Adrenal gland (tissue), 12 donors: ENCODE results near the gene ATP8B1. TPM values are rescaled to one million over a fixed set of nuclear protein-coding genes. Genes with fewer than 3 reads are reported as not detected.

Experiments used
- DNase-seq, 7 donors: peaks; one replicate each; pipeline ENCODE4 v3.0.0-alpha.2; 2019 to 2020
- H3K27ac ChIP-seq, 5 donors: fragments of 200-600 bp; sonication (generic) in 4 of 5; 1 replicate in 3 of 5; 2 replicates in 2 of 5; pipeline versions ENCODE4 v1.5.1 to v1.8.0; 2016 to 2020; ENCODE audit warnings: mild to moderate bottlenecking in 1 of 5
- H3K27me3 ChIP-seq: fragments of 200-600 bp; 2 replicates; pipeline ENCODE4 v1.8.0; 2021
- H3K36me3 ChIP-seq, 2 donors: fragments of 200-600 bp; replicated peaks in 1 of 2; 1 replicate in 1 of 2; 2 replicates in 1 of 2; pipeline versions ENCODE4 v1.5.1 to v1.8.0; 2018 to 2022
- H3K4me1 ChIP-seq, 2 donors: fragments of 200-600 bp; replicated peaks in 1 of 2; 1 replicate in 1 of 2; 2 replicates in 1 of 2; pipeline versions ENCODE4 v1.5.1 to v1.8.0; 2018 to 2021
- H3K4me3 ChIP-seq, 4 donors: fragments of 200-600 bp; sonication (generic) in 3 of 4; one replicate each; pipeline ENCODE4 v1.5.1; 2016 to 2018
- H3K9me3 ChIP-seq, 3 donors: fragments of 200-600 bp; sonication (generic) in 1 of 3; replicated peaks in 1 of 3; 1 replicate in 2 of 3; 2 replicates in 1 of 3; pipeline versions ENCODE4 v1.5.1 to v1.8.0; 2016 to 2021
- CTCF ChIP-seq, 6 experiments: fragments of 450-650 bp in 4 of 6; fragments of 200-600 bp in 2 of 6; sonication (generic) in 1 of 6; IDR thresholded peaks; 1 replicate in 5 of 6; 2 replicates in 1 of 6; pipeline versions ENCODE4 v1.5.1 to v1.8.0; 2016 to 2021; ENCODE audit warnings: antibody characterized with exemption in 6 of 6, mild to moderate bottlenecking in 2 of 6, moderate library complexity in 1 of 6
- POLR2A ChIP-seq, 2 donors: fragments of 450-650 bp; IDR thresholded peaks; one replicate each; pipeline ENCODE4 v1.6.1; 2017; ENCODE audit warnings: antibody characterized with exemption in 2 of 2, mild to moderate bottlenecking in 2 of 2, moderate library complexity in 1 of 2
- WGBS, 4 donors: extraction: QIAGEN DNeasy Blood & Tissue Kit in 2 of 4; methylation state at CpG; one replicate each; pipeline versions ENCODE4 v1.1.5 to v1.1.7; 2013 to 2017; 5-methylcytosine and 5-hydroxymethylcytosine counted together
- intact Hi-C, 2 donors: fragments of 100-400 bp; cut with DNase I; formaldehyde crosslinking; loops; one replicate each; pipeline versions ENCODE4 v1.14.1 to v1.15.0; 2022 to 2023
- polyA plus RNA-seq, 3 donors: library from polyadenylated mRNA; stranded (reverse); fragments of 200-250 nt in 2 of 3; fragments of 350-450 nt in 1 of 3; fragmentation: Illumina TruSeq in 1 of 3; extraction: RNeasy Lipid Tissue Mini Kit (QIAGEN cat#74804) in 1 of 3; gene quantifications; one replicate each; pipeline ENCODE4 v1.2.3, GENCODE V29; 2013 to 2014
- total RNA-seq, 9 donors: library from RNA; depleted of rRNA in 4 of 9; stranded (reverse); fragments of >200 nt in 4 of 9; fragments of 120-200 nt in 1 of 9; fragmentation: NEBNext Ultra II Directional in 1 of 9; extraction: Animal tissue kit (Norgen Biotek cat#: 25700) in 1 of 9; gene quantifications; one replicate each; pipeline versions ENCODE4 v1.1.0 to v1.2.4, GENCODE V29; 2013 to 2023
- donor health status: healthy with polysubstance abuse.
- donor health status: Bipolar disorder and iron deficiency.
- donor health status: DM: yes; HTN: yes; CAD: no.
- donor health status: DM: no; HTN: no; CAD: no.
- donor health status: DM: no; HTN: no; CAD: no.
- donor health status: DM: yes; HTN: yes; CAD: no.

Gene ATP8B1
- total and polyA plus RNA-seq, 12 donors, result 4.3 to 42.5 (median 14.4) TPM

- 83 to 86% (median 84%) methylated on average over 8 to 10 of the region's 10 CpGs for WGBS, 4 donors
- no peaks in the 10 kb centered on the region for H3K36me3 ChIP-seq
- no peak overlapping the region for H3K4me3 ChIP-seq
- no peak for DNase-seq
- peaks cover 8 to 11% of the 10 kb centered on the region in 2 donors for H3K4me1 ChIP-seq
- no peak overlapping the region for H3K27ac ChIP-seq
- H3K27me3 ChIP-seq, result no peaks in the 10 kb centered on the region
- intact Hi-C loops, result no loop called here
- H3K9me3 ChIP-seq, result no peaks in the 10 kb centered on the region
- TF ChIP-seq CTCF (IDR thresholded peaks at IDR 0.05) (no peak), POLR2A (IDR thresholded peaks at IDR 0.05) (no peak)
These were observed 13.3 kb upstream of the ATP8B1 start for GRCh38 chr18:57816208-57816954.

GRCh38 chr18:57814555-57814954 is 11.4 kb upstream of the ATP8B1 start:
- no peaks in the 10 kb centered on the region for H3K36me3 ChIP-seq
- intact Hi-C loops, result no loop called here
- H3K27me3 ChIP-seq, result no peaks in the 10 kb centered on the region
- no peak for TF ChIP-seq POLR2A (IDR thresholded peaks at IDR 0.05)
- no peak for TF ChIP-seq CTCF (IDR thresholded peaks at IDR 0.05)
- H3K4me1 ChIP-seq, result peaks cover 1 to 6% of the 10 kb centered on the region in 2 donors
- 84 to 95% (median 90%) methylated on average over 2 of the region's 2 CpGs for WGBS, 4 donors
- H3K9me3 ChIP-seq, result no peaks in the 10 kb centered on the region
- DNase-seq, result no peak
- H3K27ac ChIP-seq, result no peak overlapping the region
- no peak overlapping the region for H3K4me3 ChIP-seq

- intact Hi-C loops, result no loop called here
- Histone ChIP-seq H3K27ac (no peak overlapping the region), H3K27me3 (no peaks in the 10 kb centered on the region), H3K36me3 (no peaks in the 10 kb centered on the region), H3K9me3 (no peaks in the 10 kb centered on the region), H3K4me3 (no peak overlapping the region), H3K4me1 (peaks cover under 1 to 17% of the 10 kb centered on the region in 2 donors)
- no peak for TF ChIP-seq POLR2A (IDR thresholded peaks at IDR 0.05)
- no peak for TF ChIP-seq CTCF (IDR thresholded peaks at IDR 0.05)
- peak in 1 of 7 donors; percentile 3 for DNase-seq
These were observed 10.1 kb upstream of the ATP8B1 start for GRCh38 chr18:57813245-57813644.

GRCh38 chr18:57812126-57812477 is 9.0 kb upstream of the ATP8B1 start:
- H3K36me3 ChIP-seq, result no peaks in the 10 kb centered on the region
- H3K27ac ChIP-seq, result no peak overlapping the region
- TF ChIP-seq CTCF (IDR thresholded peaks at IDR 0.05), result no peak
- TF ChIP-seq POLR2A (IDR thresholded peaks at IDR 0.05), result no peak
- H3K27me3 ChIP-seq, result no peaks in the 10 kb centered on the region
- intact Hi-C loops, result no loop called here
- no peak for DNase-seq
- no peak overlapping the region for H3K4me3 ChIP-seq
- peaks cover 12 to 29% of the 10 kb centered on the region in 2 donors for H3K4me1 ChIP-seq
- no peaks in the 10 kb centered on the region for H3K9me3 ChIP-seq
